OCI-LY3 (cell line): ENCODE results near the gene STARD3NL.

Experiments used
- H2AFZ ChIP-seq: fragments of 200-600, 300-600 bp; shearing (Covaris generic); 2 replicates; pipeline ENCODE4 v1.6.0; 2014; ENCODE audit warnings: antibody characterized with exemption, low read depth, low read length
- H3K27ac ChIP-seq: fragments of 200-600, 300-600 bp; sonication (generic); 2 replicates; pipeline ENCODE4 v1.5.1; 2014; ENCODE audit warnings: mild to moderate bottlenecking, low read length, moderate library complexity, mixed read lengths
- H3K27me3 ChIP-seq: fragments of 200-600, 300-600 bp; sonication (generic); 2 replicates; pipeline ENCODE4 v1.6.1; 2014; ENCODE audit warnings: low read depth, low read length, mixed read lengths
- H3K36me3 ChIP-seq: fragments of 200-600, 300-600 bp; sonication (generic); replicated peaks from 2 replicates; pipeline ENCODE3; 2014; ENCODE audit warnings: low read depth, low read length, mixed read lengths
- H3K4me1 ChIP-seq: fragments of 300-600, 200-600 bp; sonication (generic); 2 replicates; pipeline ENCODE4 v1.6.1; 2014; ENCODE audit warnings: low read length, mixed read lengths
- H3K4me2 ChIP-seq: fragments of 200-600, 300-600 bp; sonication (generic); 2 replicates; pipeline ENCODE4 v1.6.1; 2014; ENCODE audit warnings: low read length, mixed read lengths
- H3K4me3 ChIP-seq: fragments of 300-600, 200-600 bp; sonication (generic); 2 replicates; pipeline ENCODE4 v1.5.1; 2014; ENCODE audit warnings: antibody characterized with exemption, mild to moderate bottlenecking, low read length, moderate library complexity
- H3K79me2 ChIP-seq: fragments of 300-600, 200-600 bp; shearing (Covaris generic); 2 replicates; pipeline ENCODE4 v1.6.1; 2014; ENCODE audit warnings: mild to moderate bottlenecking, low read length, mixed read lengths
- H3K9ac ChIP-seq: fragments of 300-600, 200-600 bp; shearing (Covaris generic); 2 replicates; pipeline ENCODE4 v1.6.0; 2014; ENCODE audit warnings: mild to moderate bottlenecking, low read length, moderate library complexity
- H3K9me3 ChIP-seq: fragments of 200-600, 300-600 bp; shearing (Covaris generic); 2 replicates; pipeline ENCODE4 v1.6.1; 2014; ENCODE audit warnings: low read length, mixed read lengths; ENCODE audit not compliant: insufficient read depth
- H4K20me1 ChIP-seq: fragments of 200-600, 300-600 bp; sonication (generic); 2 replicates; pipeline ENCODE4 v1.6.1; 2016; ENCODE audit warnings: low read length, mixed read lengths; ENCODE audit not compliant: insufficient read depth
- EZH2phosphoT487 ChIP-seq: fragments of 200-600 bp; shearing (Covaris generic); IDR thresholded peaks from 2 replicates; pipeline ENCODE4 v1.6.1; 2018; ENCODE audit warnings: antibody characterized with exemption, mixed run types, low read depth
- TF ChIP-seq, protein P1 (sequence below): fragments of 200-600, 300-600 bp; sonication (generic); IDR thresholded peaks from 2 replicates; pipeline ENCODE4 v1.5.1; 2014; ENCODE audit warnings: antibody characterized with exemption, low read length, low read depth

The STARD3NL gene

DNA sequence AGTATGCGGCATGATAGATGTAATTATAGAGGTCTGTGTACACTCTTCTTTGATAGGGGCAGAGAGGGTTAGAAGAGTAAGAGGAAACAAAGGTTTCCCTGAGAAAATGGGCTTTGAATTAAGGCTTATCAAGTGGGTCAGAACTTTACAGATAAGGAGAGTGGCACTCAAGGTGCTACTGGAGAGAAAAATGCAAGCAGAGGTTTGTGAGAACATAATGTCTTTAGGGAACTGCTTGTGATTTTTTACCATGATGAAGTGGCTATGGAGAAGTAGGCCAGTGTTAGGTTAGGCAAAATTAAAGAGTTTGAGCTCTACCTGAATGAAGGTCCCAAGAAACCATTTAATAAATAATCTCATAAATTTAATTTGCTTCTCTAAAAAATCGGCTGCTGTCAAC, 14.3 kb downstream of the STARD3NL start:
- TF ChIP-seq, protein P1, sequence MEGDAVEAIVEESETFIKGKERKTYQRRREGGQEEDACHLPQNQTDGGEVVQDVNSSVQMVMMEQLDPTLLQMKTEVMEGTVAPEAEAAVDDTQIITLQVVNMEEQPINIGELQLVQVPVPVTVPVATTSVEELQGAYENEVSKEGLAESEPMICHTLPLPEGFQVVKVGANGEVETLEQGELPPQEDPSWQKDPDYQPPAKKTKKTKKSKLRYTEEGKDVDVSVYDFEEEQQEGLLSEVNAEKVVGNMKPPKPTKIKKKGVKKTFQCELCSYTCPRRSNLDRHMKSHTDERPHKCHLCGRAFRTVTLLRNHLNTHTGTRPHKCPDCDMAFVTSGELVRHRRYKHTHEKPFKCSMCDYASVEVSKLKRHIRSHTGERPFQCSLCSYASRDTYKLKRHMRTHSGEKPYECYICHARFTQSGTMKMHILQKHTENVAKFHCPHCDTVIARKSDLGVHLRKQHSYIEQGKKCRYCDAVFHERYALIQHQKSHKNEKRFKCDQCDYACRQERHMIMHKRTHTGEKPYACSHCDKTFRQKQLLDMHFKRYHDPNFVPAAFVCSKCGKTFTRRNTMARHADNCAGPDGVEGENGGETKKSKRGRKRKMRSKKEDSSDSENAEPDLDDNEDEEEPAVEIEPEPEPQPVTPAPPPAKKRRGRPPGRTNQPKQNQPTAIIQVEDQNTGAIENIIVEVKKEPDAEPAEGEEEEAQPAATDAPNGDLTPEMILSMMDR = no peak
- TF ChIP-seq EZH2phosphoT487 = no peak
- no peak overlapping the region for H3K27ac ChIP-seq
- H3K4me3 ChIP-seq = no peak overlapping the region
- H3K4me2 ChIP-seq = no peak overlapping the region
- no peaks in the 10 kb centered on the region for H3K36me3 ChIP-seq
- no peaks in the 10 kb centered on the region for H3K9me3 ChIP-seq
- no peak overlapping the region for H3K9ac ChIP-seq
- no peak overlapping the region for H2AFZ ChIP-seq
- H3K27me3 ChIP-seq = no peaks in the 10 kb centered on the region
- H4K20me1 ChIP-seq = no peaks in the 10 kb centered on the region; the same call in 1 of the 2 replicates
- no peaks in the 10 kb centered on the region; the same call in 1 of the 2 replicates for H3K79me2 ChIP-seq
- no peaks in the 10 kb centered on the region for H3K4me1 ChIP-seq

DNA sequence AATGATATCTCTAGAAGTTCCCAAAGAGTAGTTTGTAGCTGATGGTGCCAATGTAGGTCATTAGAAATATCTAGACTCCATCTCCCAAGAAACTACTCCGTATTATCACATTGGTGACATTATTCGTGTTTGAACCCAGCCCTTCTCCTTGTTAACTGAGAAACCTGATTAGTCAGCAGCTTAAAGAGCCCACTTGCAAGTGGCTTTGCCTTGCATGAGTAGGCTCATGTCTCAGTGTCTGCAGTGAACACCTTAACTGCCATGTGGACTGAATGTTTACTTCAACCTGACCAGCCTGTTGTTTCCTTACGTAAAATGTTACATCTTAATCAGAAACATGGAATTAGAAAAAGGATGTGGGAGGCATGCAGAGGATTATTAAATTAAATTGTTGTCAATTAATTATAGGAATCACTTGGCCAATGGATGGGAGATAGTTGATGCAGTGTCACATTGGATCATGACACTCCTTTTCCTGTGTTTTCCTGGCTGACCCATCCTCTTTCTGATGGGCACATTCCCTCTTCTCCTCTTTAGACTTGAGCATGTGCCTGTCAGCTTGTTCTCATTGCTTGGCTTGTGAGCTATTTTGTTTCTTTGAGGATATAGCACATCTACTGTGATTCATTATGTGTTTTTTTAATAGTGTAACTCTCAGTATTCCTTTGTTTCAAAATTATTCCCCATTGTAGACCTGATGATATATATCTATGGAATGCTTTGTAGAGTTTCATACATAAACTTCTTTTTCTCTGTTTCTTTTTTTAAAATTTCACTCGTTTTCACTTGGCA, 18.0 kb downstream of the STARD3NL start:
- H3K4me2 ChIP-seq = no peak overlapping the region
- H3K79me2 ChIP-seq = no peaks in the 10 kb centered on the region; the same call in 1 of the 2 replicates
- no peak overlapping the region for H2AFZ ChIP-seq
- H3K4me1 ChIP-seq = no peaks in the 10 kb centered on the region
- H3K27ac ChIP-seq = no peak overlapping the region
- no peak overlapping the region for H3K9ac ChIP-seq
- no peaks in the 10 kb centered on the region for H3K9me3 ChIP-seq
- TF ChIP-seq, protein P1 = no peak
- no peak for TF ChIP-seq EZH2phosphoT487
- H3K4me3 ChIP-seq = no peak overlapping the region
- H3K36me3 ChIP-seq = no peaks in the 10 kb centered on the region
- no peaks in the 10 kb centered on the region; the same call in 1 of the 2 replicates for H4K20me1 ChIP-seq
- no peaks in the 10 kb centered on the region for H3K27me3 ChIP-seq

DNA sequence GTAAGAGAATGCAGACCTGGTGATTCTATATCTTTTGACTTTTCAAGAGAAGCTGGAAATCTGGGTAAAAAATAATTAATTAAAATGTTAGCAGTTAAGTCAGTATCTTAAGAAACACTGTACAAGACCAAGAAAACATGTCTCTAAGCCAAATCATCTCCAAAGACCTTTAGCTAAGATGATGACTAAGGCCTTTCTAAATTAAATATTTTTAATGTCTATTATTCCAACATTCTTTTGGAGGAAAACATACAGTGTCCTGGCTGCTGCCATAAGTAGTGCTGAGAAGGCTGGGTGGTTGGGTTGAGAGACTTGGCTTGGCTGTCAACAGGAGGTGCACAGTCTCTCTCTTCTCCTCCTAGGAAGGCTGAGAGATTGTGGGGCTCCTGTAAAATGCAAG, 20.3 kb downstream of the STARD3NL start:
- Histone ChIP-seq H3K36me3 (no peaks in the 10 kb centered on the region), H3K4me3 (no peak overlapping the region), H3K9me3 (no peaks in the 10 kb centered on the region), H3K27me3 (no peaks in the 10 kb centered on the region), H3K4me2 (no peak overlapping the region), H4K20me1 (no peaks in the 10 kb centered on the region; the same call in 1 of the 2 replicates), H3K4me1 (no peaks in the 10 kb centered on the region), H3K9ac (no peak overlapping the region), H3K79me2 (no peaks in the 10 kb centered on the region), H2AFZ (no peak overlapping the region), H3K27ac (no peak overlapping the region)
- no peak for TF ChIP-seq EZH2phosphoT487
- TF ChIP-seq, protein P1 = no peak

DNA sequence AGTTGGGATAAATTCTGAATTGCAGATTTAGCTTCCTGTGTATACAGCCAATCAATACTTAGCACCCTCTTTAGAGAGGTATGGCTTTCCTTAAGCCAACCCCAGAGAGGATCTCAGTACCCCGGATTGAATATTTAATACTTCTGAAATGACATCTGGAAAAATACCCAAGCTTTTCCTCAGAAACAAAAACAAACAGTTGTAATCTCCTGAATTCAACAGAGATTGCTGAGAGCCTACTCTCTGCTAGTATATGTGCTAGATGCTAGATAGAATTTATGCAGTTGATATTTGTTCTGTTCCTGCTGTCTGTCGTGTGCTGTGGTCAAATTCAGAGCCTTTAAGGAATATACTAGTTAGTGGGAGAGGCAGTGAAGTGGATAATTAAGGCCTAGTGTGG, 21.1 kb downstream of the STARD3NL start:
- Histone ChIP-seq H3K4me1 (no peaks in the 10 kb centered on the region), H3K27ac (no peak overlapping the region), H2AFZ (no peak overlapping the region), H3K4me2 (no peak overlapping the region), H3K4me3 (no peak overlapping the region), H3K36me3 (no peaks in the 10 kb centered on the region), H4K20me1 (no peaks in the 10 kb centered on the region; the same call in 1 of the 2 replicates), H3K9me3 (no peaks in the 10 kb centered on the region), H3K9ac (no peak overlapping the region), H3K27me3 (no peaks in the 10 kb centered on the region), H3K79me2 (no peaks in the 10 kb centered on the region)
- TF ChIP-seq, protein P1 = no peak
- no peak for TF ChIP-seq EZH2phosphoT487
